ENCODE measurements around the gene ARL17A.
"Not testable (repeated sequence)": the region's sequence is repeated elsewhere in the genome, so short reads cannot be mapped to it uniquely, and the experiment has no call there.

ARL17A gene

DNA sequence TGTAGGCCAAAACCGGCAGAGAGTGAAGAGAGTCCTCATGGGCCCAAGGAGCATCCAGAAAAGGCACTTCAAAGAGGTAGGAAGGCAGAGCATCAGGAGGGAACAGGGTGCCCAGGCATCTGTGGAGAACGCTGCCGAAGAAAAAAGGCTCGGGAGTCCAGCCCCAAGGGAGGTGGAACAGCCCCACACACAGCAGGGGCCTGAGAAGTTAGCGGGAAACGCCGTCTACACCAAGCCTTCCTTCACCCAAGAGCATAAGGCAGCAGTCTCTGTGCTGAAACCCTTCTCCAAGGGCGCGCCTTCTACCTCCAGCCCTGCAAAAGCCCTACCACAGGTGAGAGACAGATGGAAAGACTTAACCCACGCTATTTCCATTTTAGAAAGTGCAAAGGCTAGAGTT, 30.9 kb downstream of the ARL17A start:
- not testable (repeated sequence) for DNase-seq (ENCODE audit: low read depth, low spot score)

GRCh38 chr17:46534716-46535115, 44.8 kb downstream of the ARL17A start:
- not testable (repeated sequence) for DNase-seq (ENCODE audit: low read depth, low spot score)

DNA sequence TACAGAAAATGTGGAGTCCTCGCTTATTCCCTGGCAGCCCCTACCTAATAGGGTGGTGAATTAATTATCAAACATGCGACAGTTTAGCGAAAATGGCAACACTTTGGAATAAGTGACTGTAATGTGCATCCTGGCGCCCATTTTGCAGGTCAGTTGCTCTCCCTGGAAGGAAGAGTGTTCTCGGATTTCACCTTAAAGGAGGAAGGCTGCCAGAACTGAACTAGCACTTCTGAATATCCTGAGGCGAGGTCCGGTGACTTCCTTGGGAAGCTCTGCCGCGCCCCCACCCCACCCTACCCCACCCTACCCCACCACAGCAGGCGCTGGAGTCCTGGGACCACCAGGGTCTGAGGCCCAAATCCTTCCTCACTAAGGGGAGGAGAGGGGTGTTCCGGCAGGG, 67.3 kb downstream of the ARL17A start, which contains the start of gene LRRC37A2:
Gene LRRC37A2 (plus strand): TSS at position 301 of the 400 bp plus-strand sequence. CDS start 245 bp downstream, outside the sequence.
- DNase-seq (ENCODE audit: low read depth, low spot score): not testable (repeated sequence)

DNA sequence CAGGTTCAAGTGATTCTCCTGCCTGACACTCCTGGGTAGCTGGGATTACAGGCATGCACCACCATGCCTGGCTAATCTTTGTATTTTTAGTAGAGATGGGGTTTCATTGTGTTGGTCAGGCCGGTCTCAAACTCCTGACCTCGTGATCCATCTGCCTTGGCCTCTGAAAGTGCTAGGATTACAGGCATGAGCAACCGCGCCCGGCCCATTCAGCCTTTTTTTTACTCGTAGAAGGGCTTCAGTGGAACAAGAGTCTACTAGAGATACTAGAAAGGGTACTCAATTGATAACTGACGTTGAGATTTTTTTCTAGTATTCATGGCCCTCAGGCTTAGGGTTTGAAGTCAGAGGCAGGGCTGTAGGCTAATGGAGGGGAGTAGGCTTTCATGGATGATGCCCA, 73.6 kb downstream of the ARL17A start:
- not testable (repeated sequence) for DNase-seq (ENCODE audit: low read depth, low spot score)

GRCh38 chr17:46499437-46500139, 79.9 kb downstream of the ARL17A start:
- not testable (repeated sequence) for DNase-seq (ENCODE audit: low read depth, low spot score)

DNA sequence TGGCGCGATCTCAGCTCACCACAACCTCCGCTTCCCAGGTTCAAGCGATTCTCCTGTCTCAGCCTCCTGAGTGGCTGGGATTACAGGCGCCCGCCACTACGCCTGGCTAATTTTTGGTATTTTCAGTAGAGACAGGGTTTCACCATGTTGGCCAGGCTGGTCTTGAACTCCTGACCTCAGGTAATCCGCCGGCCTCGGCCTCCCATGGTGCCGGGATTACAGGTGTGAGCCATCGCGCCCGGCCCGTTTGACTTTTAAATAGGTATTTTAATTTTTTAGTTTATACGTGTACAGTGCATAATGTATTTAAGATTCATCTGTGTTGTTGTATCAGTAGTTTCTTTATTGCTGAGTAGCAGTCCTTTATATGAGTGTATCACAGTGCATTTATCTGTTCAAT, 87.5 kb downstream of the ARL17A start:
- DNase-seq (ENCODE audit: low read depth, low spot score): not testable (repeated sequence)

DNA sequence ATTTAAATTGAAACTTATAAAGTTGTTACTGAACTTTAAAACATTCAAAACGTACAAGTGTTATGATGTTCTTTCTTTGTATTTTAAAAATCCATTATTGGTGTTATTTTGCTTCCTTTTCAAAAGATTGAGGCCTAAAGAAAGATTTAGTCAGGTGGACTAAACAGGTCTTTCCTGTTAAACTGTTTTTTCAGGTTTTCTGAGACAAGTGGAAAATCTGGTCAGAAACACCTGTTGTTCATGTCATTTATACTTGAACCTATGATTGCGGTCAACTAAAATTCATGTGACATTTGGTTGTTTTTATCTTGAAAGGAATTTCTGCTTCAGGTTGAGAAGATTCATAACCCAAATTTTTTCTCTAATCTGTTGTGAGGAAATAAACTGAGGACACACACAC, 98.2 kb downstream of the ARL17A start:
- not testable (repeated sequence) for DNase-seq (ENCODE audit: low read depth, low spot score)

DNA sequence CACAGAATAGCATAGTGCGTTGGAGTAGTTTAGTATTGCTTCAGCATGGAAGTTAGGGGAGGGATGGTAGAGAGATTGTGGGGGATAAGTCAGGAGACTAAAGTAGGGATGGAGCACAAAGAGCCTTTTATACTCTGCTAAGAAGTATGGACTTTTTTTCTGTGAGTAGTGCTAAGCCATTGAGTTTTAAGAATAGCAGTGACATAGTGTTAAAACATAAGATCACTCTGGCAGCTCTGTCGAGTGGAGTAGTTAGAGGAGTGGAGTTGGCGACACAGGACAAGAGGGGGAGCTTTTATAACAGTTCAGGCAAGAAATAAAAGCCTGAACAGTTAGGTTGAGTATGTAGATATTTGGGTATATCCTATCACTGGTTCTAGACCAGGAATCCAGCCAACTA, 100.7 kb downstream of the ARL17A start:
- not testable (repeated sequence) for DNase-seq (ENCODE audit: low read depth, low spot score)

- DNase-seq (ENCODE audit: low read depth, low spot score): not testable (repeated sequence)
Measured at GRCh38 chr17:46475583-46475982, 103.9 kb downstream of the ARL17A start.

GRCh38 chr17:46474489-46474888, 105.0 kb downstream of the ARL17A start:
- DNase-seq (ENCODE audit: low read depth, low spot score): not testable (repeated sequence)

GRCh38 chr17:46467618-46468017, 111.9 kb downstream of the ARL17A start:
- not testable (repeated sequence) for DNase-seq (ENCODE audit: low read depth, low spot score)

Data from astrocyte of the hippocampus (primary cell).